Subcutaneous abdominal adipose tissue (tissue), 5 donors: ENCODE results near the gene AGGF1.
A peak's percentile ranks its signal among the peaks of the same experiment; 100 is the strongest.

Source experiments
- H3K27ac ChIP-seq: one replicate; pipeline ENCODE4 v1.7.0; 2013; ENCODE audit warnings: low read depth, mild to moderate bottlenecking, inconsistent platforms, low read length, moderate library complexity
- H3K27me3 ChIP-seq, 5 donors: one replicate each; pipeline ENCODE4 v1.7.0; 2013; ENCODE audit warnings: low read length in 5 of 5, inconsistent platforms in 1 of 5; ENCODE audit not compliant: control insufficient read depth in 5 of 5, insufficient read depth in 4 of 5
- H3K36me3 ChIP-seq, 5 donors: one replicate each; pipeline ENCODE4 v1.7.0; 2013; ENCODE audit warnings: low read length in 5 of 5; ENCODE audit not compliant: control insufficient read depth in 5 of 5, insufficient read depth in 5 of 5
- H3K4me1 ChIP-seq, 5 donors: one replicate each; pipeline ENCODE4 v1.7.0; 2013; ENCODE audit warnings: low read length in 5 of 5, mild to moderate bottlenecking in 3 of 5, moderate library complexity in 1 of 5; ENCODE audit not compliant: control insufficient read depth in 5 of 5, insufficient read depth in 5 of 5
- H3K4me3 ChIP-seq, 5 donors: one replicate each; pipeline ENCODE4 v1.7.0; 2013; ENCODE audit warnings: low read length in 5 of 5, low read depth in 1 of 5
- H3K9ac ChIP-seq, 5 donors: one replicate each; pipeline ENCODE4 v1.7.0; 2013; ENCODE audit warnings: low read length in 5 of 5, mild to moderate bottlenecking in 4 of 5, moderate library complexity in 3 of 5
- H3K9me3 ChIP-seq, 5 donors: one replicate each; pipeline ENCODE4 v1.7.0; 2013; ENCODE audit warnings: low read length in 5 of 5; ENCODE audit not compliant: control insufficient read depth in 5 of 5
- donor health status: healthy.
- donor health status: healthy.
- donor health status: healthy.
- donor health status: healthy.
- donor health status: healthy.

AGGF1 gene

GRCh38 chr5:77022511-77023417, 7.4 kb upstream of the AGGF1 start:
- Histone ChIP-seq H3K9ac (no peak overlapping the region), H3K4me3 (no peak overlapping the region), H3K27me3 (peaks cover 0 to 4% (median 0%) of the 10 kb centered on the region in 5 donors), H3K36me3 (no peaks in the 10 kb centered on the region), H3K4me1 (no peaks in the 10 kb centered on the region), H3K9me3 (no peaks in the 10 kb centered on the region), H3K27ac (no peak overlapping the region)

GRCh38 chr5:77024490-77024889, 5.7 kb upstream of the AGGF1 start:
- Histone ChIP-seq H3K27me3 (peaks cover 0 to 4% (median 0%) of the 10 kb centered on the region in 5 donors), H3K4me1 (peaks cover 0 to under 1% (median under 1%) of the 10 kb centered on the region in 5 donors), H3K36me3 (no peaks in the 10 kb centered on the region)

GRCh38 chr5:77028631-77029375, 1.4 kb upstream of the AGGF1 start:
- no peak overlapping the region for H3K27ac ChIP-seq
- H3K36me3 ChIP-seq, result no peaks in the 10 kb centered on the region
- H3K9me3 ChIP-seq, result no peaks in the 10 kb centered on the region
- peaks cover 0 to 4% (median 0%) of the 10 kb centered on the region in 5 donors for H3K27me3 ChIP-seq
- no peak overlapping the region for H3K4me3 ChIP-seq
- H3K4me1 ChIP-seq, result peaks cover 3 to 23% (median 18%) of the 10 kb centered on the region in 5 donors
- no peak overlapping the region for H3K9ac ChIP-seq

More at GRCh38 chr5:77024490-77024889, 5.7 kb upstream of the AGGF1 start:
- H3K4me3 ChIP-seq, result no peak overlapping the region
- H3K27ac ChIP-seq, result no peak overlapping the region
- no peaks in the 10 kb centered on the region for H3K9me3 ChIP-seq
- no peak overlapping the region for H3K9ac ChIP-seq

- Histone ChIP-seq H3K9me3 (no peaks in the 10 kb centered on the region), H3K27ac (peak overlapping the region; percentile 87), H3K9ac (peak overlapping the region in 3 of 5 donors; percentile 97 to 98 (median 97)), H3K4me3 (peak overlapping the region; percentile 72 to 98 (median 90)), H3K4me1 (peaks cover 3 to 23% (median 18%) of the 10 kb centered on the region in 5 donors), H3K27me3 (peaks cover 0 to 4% (median 0%) of the 10 kb centered on the region in 5 donors), H3K36me3 (peaks cover 0 to under 1% (median 0%) of the 10 kb centered on the region in 5 donors)
Measured at GRCh38 chr5:77029376-77029885, 773 bp upstream of the AGGF1 start.

GRCh38 chr5:77031891-77032290, 1.7 kb downstream of the AGGF1 start:
- peaks cover 6 to 20% (median 17%) of the 10 kb centered on the region in 5 donors for H3K36me3 ChIP-seq
- H3K9ac ChIP-seq, result no peak overlapping the region
- H3K4me1 ChIP-seq, result peaks cover 3 to 23% (median 18%) of the 10 kb centered on the region in 5 donors
- H3K27ac ChIP-seq, result no peak overlapping the region
- no peak overlapping the region for H3K4me3 ChIP-seq
- no peaks in the 10 kb centered on the region for H3K9me3 ChIP-seq
- no peaks in the 10 kb centered on the region for H3K27me3 ChIP-seq

- no peak overlapping the region for H3K4me3 ChIP-seq
Measured at GRCh38 chr5:77032635-77033034, 2.4 kb downstream of the AGGF1 start.

GRCh38 chr5:77033338-77033737, 3.1 kb downstream of the AGGF1 start:
- Histone ChIP-seq H3K4me1 (peaks cover 3 to 23% (median 18%) of the 10 kb centered on the region in 5 donors), H3K36me3 (peaks cover 14 to 32% (median 26%) of the 10 kb centered on the region in 5 donors), H3K27ac (no peak overlapping the region), H3K27me3 (no peaks in the 10 kb centered on the region), H3K4me3 (no peak overlapping the region), H3K9me3 (no peaks in the 10 kb centered on the region), H3K9ac (no peak overlapping the region)

More at GRCh38 chr5:77032635-77033034, 2.4 kb downstream of the AGGF1 start:
- Histone ChIP-seq H3K36me3 (peaks cover 10 to 27% (median 20%) of the 10 kb centered on the region in 5 donors), H3K4me1 (peaks cover 3 to 23% (median 18%) of the 10 kb centered on the region in 5 donors), H3K9me3 (no peaks in the 10 kb centered on the region), H3K9ac (no peak overlapping the region), H3K27me3 (no peaks in the 10 kb centered on the region), H3K27ac (no peak overlapping the region)

- H3K9me3 ChIP-seq, result no peaks in the 10 kb centered on the region
- H3K4me3 ChIP-seq, result no peak overlapping the region
- H3K27me3 ChIP-seq, result no peaks in the 10 kb centered on the region
- no peak overlapping the region for H3K27ac ChIP-seq
- H3K9ac ChIP-seq, result no peak overlapping the region
- H3K4me1 ChIP-seq, result peaks cover 3 to 13% (median 10%) of the 10 kb centered on the region in 5 donors
- peaks cover 21 to 49% (median 32%) of the 10 kb centered on the region in 5 donors for H3K36me3 ChIP-seq
Measured at GRCh38 chr5:77035950-77036349, 5.7 kb downstream of the AGGF1 start.

- Histone ChIP-seq H3K4me1 (no peaks in the 10 kb centered on the region), H3K27me3 (no peaks in the 10 kb centered on the region), H3K9ac (no peak overlapping the region), H3K36me3 (peaks cover 27 to 42% (median 33%) of the 10 kb centered on the region in 5 donors), H3K4me3 (no peak overlapping the region), H3K27ac (no peak overlapping the region), H3K9me3 (no peaks in the 10 kb centered on the region)
Measured at GRCh38 chr5:77046416-77047073, 16.3 kb downstream of the AGGF1 start.
